ENCODE data around the gene TMEM89.

TMEM89 gene

GRCh38 chr3:48642605-48643004, 21.0 kb upstream of the TMEM89 start:
- no peak for DNase-seq (ENCODE audit: low read depth)
- H3K4me3 ChIP-seq (ENCODE audit: low read depth, low read length): no peak overlapping the region
- no peak for TF ChIP-seq CTCF (conservative IDR thresholded peaks at IDR 0.05; ENCODE audit: low read depth, low read length)

GRCh38 chr3:48641396-48641795, 19.8 kb upstream of the TMEM89 start:
- TF ChIP-seq CTCF (conservative IDR thresholded peaks at IDR 0.05; ENCODE audit: low read depth, low read length): no peak
- H3K4me3 ChIP-seq (ENCODE audit: low read depth, low read length): no peak overlapping the region
- DNase-seq (ENCODE audit: low read depth): no peak

- TF ChIP-seq CTCF (conservative IDR thresholded peaks at IDR 0.05; ENCODE audit: low read depth, low read length): no peak
These were observed 18.5 kb upstream of the TMEM89 start for GRCh38 chr3:48639944-48640606.

GRCh38 chr3:48637305-48637704, 15.7 kb upstream of the TMEM89 start:
- no peak for TF ChIP-seq CTCF (conservative IDR thresholded peaks at IDR 0.05; ENCODE audit: low read depth, low read length)
- no peak for DNase-seq (ENCODE audit: low read depth)
- H3K4me3 ChIP-seq (ENCODE audit: low read depth, low read length): no peak overlapping the region

More at GRCh38 chr3:48639944-48640606, 18.5 kb upstream of the TMEM89 start:
- DNase-seq (ENCODE audit: low read depth): no peak
- no peak overlapping the region for H3K4me3 ChIP-seq (ENCODE audit: low read depth, low read length)

GRCh38 chr3:48636149-48636655, 14.6 kb upstream of the TMEM89 start:
- no peak for TF ChIP-seq CTCF (conservative IDR thresholded peaks at IDR 0.05; ENCODE audit: low read depth, low read length)
- DNase-seq (ENCODE audit: low read depth): no peak
- H3K4me3 ChIP-seq (ENCODE audit: low read depth, low read length): peak overlapping the region; percentile 96

GRCh38 chr3:48635222-48636021, 13.9 kb upstream of the TMEM89 start, which contains the start of gene SLC26A6:
TSS of gene SLC26A6 (minus strand) at chr3:48635461. CDS start at chr3:48635393, 68 bp downstream.
- peak; percentile 79 for TF ChIP-seq CTCF (conservative IDR thresholded peaks at IDR 0.05; ENCODE audit: low read depth, low read length)
- peak within 1 kb of the TSS; percentile 96 for H3K4me3 ChIP-seq (ENCODE audit: low read depth, low read length)
- peak; percentile 98 for DNase-seq (ENCODE audit: low read depth)
